DOHH2 (cell line): ENCODE results near the gene MRTFA.

ENCODE experiments used
- EZH2phosphoT487 ChIP-seq: fragments of 200-600 bp; sonication (generic); IDR thresholded peaks from 2 replicates; pipeline ENCODE4 v1.6.1; 2017; ENCODE audit warnings: borderline replicate concordance, mild to moderate bottlenecking, antibody characterized with exemption, low read length, moderate library complexity, mixed read lengths
- TF ChIP-seq, protein P1 (sequence below): fragments of 200-600 bp; sonication (generic); IDR thresholded peaks from one replicate; pipeline ENCODE4 v1.5.1; 2014; ENCODE audit warnings: antibody characterized with exemption, mild to moderate bottlenecking, low read depth, low read length; ENCODE audit not compliant: poor library complexity, severe bottlenecking

DNA sequence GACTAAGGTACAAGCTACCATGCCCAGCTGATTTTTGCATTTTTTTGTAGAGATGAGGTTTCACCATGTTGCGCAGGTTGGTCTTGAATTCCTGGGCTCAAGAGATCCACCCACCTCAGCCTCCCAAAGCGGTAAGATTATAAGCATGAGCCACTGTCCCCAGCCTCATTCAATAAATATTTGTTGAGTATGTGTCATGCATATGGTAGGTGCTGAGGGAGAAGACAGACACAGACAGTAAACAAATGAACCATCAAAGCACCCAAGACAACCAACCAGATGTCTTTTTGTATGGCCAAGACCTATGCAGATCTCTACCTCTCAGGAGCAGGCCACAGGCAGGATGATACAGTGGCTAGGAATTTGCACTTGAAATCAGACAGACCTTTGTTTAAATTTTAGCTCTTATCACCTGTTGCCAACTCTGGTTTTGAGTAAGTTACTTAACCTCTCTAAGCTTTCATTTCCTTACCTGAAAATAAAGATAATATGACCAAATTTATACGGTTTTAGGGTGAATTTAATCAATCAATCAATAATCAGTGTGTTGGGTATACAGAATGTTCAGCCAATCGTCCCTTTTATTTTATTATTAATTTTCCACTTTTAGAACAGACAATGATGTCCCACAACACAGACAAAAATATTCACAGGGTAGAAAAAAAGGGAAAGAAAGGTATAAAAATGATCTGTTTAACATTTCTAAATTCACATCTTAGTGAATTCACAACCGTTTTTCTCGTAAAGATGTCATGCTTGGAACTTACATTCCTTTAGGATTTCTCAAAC, 137.9 kb downstream of the MRTFA start:
- TF ChIP-seq, protein P1, sequence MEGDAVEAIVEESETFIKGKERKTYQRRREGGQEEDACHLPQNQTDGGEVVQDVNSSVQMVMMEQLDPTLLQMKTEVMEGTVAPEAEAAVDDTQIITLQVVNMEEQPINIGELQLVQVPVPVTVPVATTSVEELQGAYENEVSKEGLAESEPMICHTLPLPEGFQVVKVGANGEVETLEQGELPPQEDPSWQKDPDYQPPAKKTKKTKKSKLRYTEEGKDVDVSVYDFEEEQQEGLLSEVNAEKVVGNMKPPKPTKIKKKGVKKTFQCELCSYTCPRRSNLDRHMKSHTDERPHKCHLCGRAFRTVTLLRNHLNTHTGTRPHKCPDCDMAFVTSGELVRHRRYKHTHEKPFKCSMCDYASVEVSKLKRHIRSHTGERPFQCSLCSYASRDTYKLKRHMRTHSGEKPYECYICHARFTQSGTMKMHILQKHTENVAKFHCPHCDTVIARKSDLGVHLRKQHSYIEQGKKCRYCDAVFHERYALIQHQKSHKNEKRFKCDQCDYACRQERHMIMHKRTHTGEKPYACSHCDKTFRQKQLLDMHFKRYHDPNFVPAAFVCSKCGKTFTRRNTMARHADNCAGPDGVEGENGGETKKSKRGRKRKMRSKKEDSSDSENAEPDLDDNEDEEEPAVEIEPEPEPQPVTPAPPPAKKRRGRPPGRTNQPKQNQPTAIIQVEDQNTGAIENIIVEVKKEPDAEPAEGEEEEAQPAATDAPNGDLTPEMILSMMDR, result no peak
- TF ChIP-seq EZH2phosphoT487, result no peak
